Fibroblast of villous mesenchyme (primary cell): Measurements from ENCODE around the gene ZFHX3. TPM values are rescaled to one million over a fixed set of nuclear protein-coding genes. Genes with fewer than 3 reads are reported as not detected.

ENCODE experiments used
- DNase-seq: peaks from one replicate; pipeline ENCODE4 v3.0.0-alpha.2; 2010; ENCODE audit warnings: low read depth
- H3K4me3 ChIP-seq: 2 replicates; pipeline ENCODE4 v1.5.1; 2011; ENCODE audit warnings: low read depth, mild to moderate bottlenecking, low read length
- CTCF ChIP-seq: IDR thresholded peaks from 2 replicates; pipeline ENCODE4 v1.5.1; 2012; ENCODE audit warnings: low read depth, mild to moderate bottlenecking, low read length; ENCODE audit not compliant: insufficient read depth
- total RNA-seq: library from RNA; depleted of rRNA; stranded (reverse); fragments of >200 nt; gene quantifications from 2 replicates; pipeline ENCODE4 v1.2.3, GENCODE V29; 2012

ZFHX3 gene
- total RNA-seq, 1 donor: 3.9 TPM

DNA sequence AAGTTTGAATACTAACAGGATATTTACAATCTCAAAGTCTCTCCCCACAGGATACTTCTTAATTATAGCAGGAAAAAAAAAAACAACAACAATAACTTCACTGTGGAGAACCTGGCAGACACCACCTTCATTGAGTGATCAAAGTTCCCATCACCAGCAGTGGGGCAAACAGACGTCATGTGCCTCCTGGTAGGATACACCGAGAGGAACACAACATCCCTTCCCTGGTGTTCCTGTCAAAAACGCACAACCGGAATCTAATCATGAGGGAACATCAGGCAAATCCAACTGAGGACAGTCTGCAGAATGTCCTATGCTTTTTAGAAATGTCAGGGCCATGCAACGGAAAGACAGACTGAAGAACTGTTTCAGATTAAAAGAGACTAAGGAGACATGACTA is 80.0 kb downstream of the ZFHX3 start:
- no peak for DNase-seq
- H3K4me3 ChIP-seq: no peak overlapping the region
- no peak for TF ChIP-seq CTCF

GRCh38 chr16:72963533-72964315 is 84.2 kb downstream of the ZFHX3 start:
- DNase-seq: no peak
- TF ChIP-seq CTCF: no peak
- no peak overlapping the region for H3K4me3 ChIP-seq

DNA sequence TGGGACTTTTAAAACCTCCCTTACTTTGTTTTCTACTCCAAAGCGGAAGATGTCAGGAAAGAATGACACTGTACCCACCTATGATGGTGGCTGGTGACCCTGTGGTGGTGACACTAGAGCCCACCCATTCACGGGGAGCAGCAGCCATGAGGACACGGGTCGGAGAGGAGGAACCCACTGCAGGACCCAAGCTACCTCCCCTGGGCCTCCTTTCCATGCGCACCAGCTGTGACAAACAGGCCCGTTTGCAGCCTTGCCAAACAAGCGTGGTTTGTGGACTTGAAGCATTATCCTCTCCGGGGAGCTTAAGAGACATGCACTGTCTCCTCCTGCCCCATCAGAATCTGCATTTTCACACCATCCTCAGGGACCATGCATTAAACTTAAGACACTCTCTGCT is 85.6 kb downstream of the ZFHX3 start:
- no peak overlapping the region for H3K4me3 ChIP-seq
- no peak for TF ChIP-seq CTCF
- no peak for DNase-seq

- no peak for DNase-seq
- TF ChIP-seq CTCF: no peak
- H3K4me3 ChIP-seq: no peak overlapping the region
These were observed 86.1 kb downstream of the ZFHX3 start for GRCh38 chr16:72961863-72962262.

- no peak overlapping the region for H3K4me3 ChIP-seq
- TF ChIP-seq CTCF: peak; percentile 60
- peak; percentile 29 for DNase-seq
These were observed 86.7 kb downstream of the ZFHX3 start for GRCh38 chr16:72961115-72961832.

DNA sequence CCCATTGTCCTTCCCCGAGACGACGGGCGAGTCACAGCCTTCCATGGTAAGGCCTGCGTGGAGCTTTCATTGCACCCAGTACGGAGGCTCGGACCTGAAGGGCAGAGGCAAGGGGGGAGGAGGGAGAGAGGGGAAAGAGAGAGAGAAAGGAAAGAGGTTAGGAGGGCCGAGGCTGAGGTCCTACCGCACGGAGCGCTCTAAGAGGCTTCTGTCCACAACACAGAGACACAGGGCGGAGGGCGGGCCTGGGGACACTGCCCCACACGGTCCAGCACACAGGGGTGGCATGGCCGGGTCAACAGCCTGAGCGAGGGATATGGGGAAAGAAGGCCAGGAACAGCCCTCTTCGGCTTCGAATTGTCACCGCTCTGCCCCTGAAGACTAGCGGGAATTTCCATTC is 87.8 kb downstream of the ZFHX3 start:
- TF ChIP-seq CTCF: no peak
- no peak for DNase-seq
- H3K4me3 ChIP-seq: no peak overlapping the region
